IMR-90 (cell line): ENCODE results near the gene MTHFSD. TPM values are rescaled to one million over a fixed set of nuclear protein-coding genes. Genes with fewer than 3 reads are reported as not detected.

ENCODE experiments used
- ATAC-seq: fragments of 200-7000 bp; cut with Tn5 transposase; 2 replicates; pipeline ENCODE4 v1.9.1; 2020; ENCODE audit warnings: low read depth, mild to moderate bottlenecking, moderate library complexity
- BruUV-seq: library from RNA; stranded (reverse); fragments of 400-500 nt; replicated peaks from 2 replicates; lab custom pipeline; 2021; lab: Mats Ljungman, UMichigan
- CTCF ChIA-PET: fragments of 300-600 bp; formaldehyde crosslinking; extraction: SDS; loops from one replicate; lab custom pipeline; 2021; ENCODE audit warnings: antibody characterized with exemption; lab: Yijun Ruan, JAX
- POLR2A ChIA-PET: fragments of 300-600 bp; sonication (Branson Sonifier 250); formaldehyde crosslinking; loops from one replicate; lab custom pipeline; 2022; ENCODE audit warnings: antibody characterized with exemption; ENCODE audit not compliant: unreplicated experiment; lab: Charles Lee
- DNase-seq: peaks from one replicate; pipeline ENCODE4 v3.0.0; 2013
- H2AFZ ChIP-seq: replicated peaks from 2 replicates; pipeline ENCODE3; 2013; ENCODE audit warnings: low read length, mild to moderate bottlenecking; ENCODE audit not compliant: poor library complexity
- H2AK5ac ChIP-seq: 2 replicates; pipeline ENCODE4 v1.6.1; 2013; ENCODE audit warnings: low read depth, low read length, inconsistent platforms
- H2AK9ac ChIP-seq: replicated peaks from 2 replicates; pipeline ENCODE3; 2013; ENCODE audit warnings: mild to moderate bottlenecking, low read depth, low read length, moderate library complexity; ENCODE audit not compliant: poor library complexity
- H2BK120ac ChIP-seq: 2 replicates; pipeline ENCODE4 v1.6.1; 2013; ENCODE audit warnings: low read depth, low read length, inconsistent platforms
- H2BK15ac ChIP-seq: 3 replicates; pipeline ENCODE4 v1.6.1; 2013; ENCODE audit warnings: low read depth, low read length, inconsistent platforms
- H2BK20ac ChIP-seq: 2 replicates; pipeline ENCODE4 v1.6.1; 2013; ENCODE audit warnings: low read depth, mild to moderate bottlenecking, inconsistent platforms, low read length, moderate library complexity
- H2BK5ac ChIP-seq: 2 replicates; pipeline ENCODE4 v1.6.1; 2013; ENCODE audit warnings: mild to moderate bottlenecking, low read depth, low read length, inconsistent platforms; ENCODE audit not compliant: poor library complexity, severe bottlenecking
- H3K14ac ChIP-seq: replicated peaks from 2 replicates; pipeline ENCODE4 v1.6.1; 2013; ENCODE audit warnings: low read depth, low read length, inconsistent platforms
- H3K18ac ChIP-seq: 2 replicates; pipeline ENCODE4 v1.6.1; 2013; ENCODE audit warnings: low read depth, low read length, control low read depth
- H3K23ac ChIP-seq: 2 replicates; pipeline ENCODE4 v1.6.1; 2013; ENCODE audit warnings: low read depth, low read length, inconsistent platforms
- H3K27ac ChIP-seq: 2 replicates; pipeline ENCODE4 v1.5.1; 2013; ENCODE audit warnings: mild to moderate bottlenecking, control low read depth, low read length; ENCODE audit not compliant: insufficient read depth
- H3K27me3 ChIP-seq: 2 replicates; pipeline ENCODE4 v1.6.1; 2013; ENCODE audit warnings: low read length; ENCODE audit not compliant: control insufficient read depth, insufficient read depth
- H3K36me3 ChIP-seq: 2 replicates; pipeline ENCODE4 v1.6.1; 2013; ENCODE audit warnings: low read length, mixed read lengths; ENCODE audit not compliant: control insufficient read depth, insufficient read depth
- H3K4ac ChIP-seq: 2 replicates; pipeline ENCODE4 v1.6.1; 2013; ENCODE audit warnings: low read depth, low read length, inconsistent platforms
- H3K4me1 ChIP-seq: 2 replicates; pipeline ENCODE4 v1.6.1; 2013; ENCODE audit warnings: low read length, mixed read lengths; ENCODE audit not compliant: control insufficient read depth, insufficient read depth
- H3K4me2 ChIP-seq: 2 replicates; pipeline ENCODE4 v1.6.1; 2013; ENCODE audit warnings: low read depth, mild to moderate bottlenecking, control low read depth, low read length, moderate library complexity
- H3K4me3 ChIP-seq: 2 replicates; pipeline ENCODE4 v1.5.1; 2013; ENCODE audit warnings: low read depth, mild to moderate bottlenecking, control low read depth, low read length, moderate library complexity; ENCODE audit not compliant: insufficient read depth
- H3K56ac ChIP-seq: 2 replicates; pipeline ENCODE4 v1.6.1; 2013; ENCODE audit warnings: low read length, inconsistent platforms; ENCODE audit not compliant: insufficient read depth; ENCODE audit errors: extremely low read depth
- H3K79me1 ChIP-seq, 2 experiments: 2 replicates each; pipeline ENCODE4 v1.6.1; 2013; ENCODE audit warnings: low read length in 2 of 2, inconsistent platforms in 1 of 2, low read depth in 1 of 2
- H3K9ac ChIP-seq: 2 replicates; pipeline ENCODE4 v1.6.1; 2013; ENCODE audit warnings: low read depth, low read length, control low read depth
- H3K9me1 ChIP-seq: 2 replicates; pipeline ENCODE4 v1.6.1; 2013; ENCODE audit warnings: low read length, inconsistent platforms; ENCODE audit not compliant: insufficient read depth
- H3K9me3 ChIP-seq: 2 replicates; pipeline ENCODE4 v1.6.1; 2013; ENCODE audit warnings: low read length; ENCODE audit not compliant: control insufficient read depth, insufficient read depth
- H4K20me1 ChIP-seq: 2 replicates; pipeline ENCODE4 v1.6.1; 2013; ENCODE audit warnings: low read length, inconsistent platforms; ENCODE audit not compliant: insufficient read depth
- H4K5ac ChIP-seq: 2 replicates; pipeline ENCODE4 v1.6.1; 2013; ENCODE audit warnings: mild to moderate bottlenecking, low read depth, low read length, control low read depth
- H4K8ac ChIP-seq, 2 experiments: 2 replicates each; pipeline ENCODE4 v1.6.1; 2013; ENCODE audit warnings: low read depth in 2 of 2, low read length in 2 of 2, control low read depth in 1 of 2, inconsistent platforms in 1 of 2
- H4K91ac ChIP-seq: 2 replicates; pipeline ENCODE4 v1.6.1; 2013; ENCODE audit warnings: low read depth, low read length, inconsistent platforms; ENCODE audit not compliant: insufficient read depth
- RAD21 ChIP-seq: IDR thresholded peaks from 2 replicates; pipeline ENCODE4 v1.6.1; 2012; ENCODE audit warnings: low read length, improper control_type of control experiment
- WGBS, 2 experiments: methylation state at CpG; one replicate each; pipeline versions ENCODE4 v1.1.5 to v1.1.7; 2013; ENCODE audit warnings: missing lambda C conversion rate in 2 of 2; ENCODE audit not compliant: insufficient read length in 1 of 2; ENCODE audit errors: extremely low coverage in 2 of 2; 5-methylcytosine and 5-hydroxymethylcytosine counted together
- dilution Hi-C: fragments of 300-500 bp; cut with HindIII; formaldehyde crosslinking; loops from one replicate; pipeline ENCODE4 v1.14.3; 2018; ENCODE audit warnings: low sequenced_read_pairs; ENCODE audit not compliant: unreplicated experiment
- in situ Hi-C: fragments of 300-500 bp; cut with MboI; formaldehyde crosslinking; loops from 3 replicates; pipeline ENCODE4 v1.14.3; 2019; ENCODE audit warnings: low sequenced_read_pairs, inconsistent platforms, mixed read lengths
- intact Hi-C: fragments of 100-400 bp; cut with micrococcal nuclease; formaldehyde crosslinking; loops from 2 replicates; pipeline ENCODE4 v1.10.0; 2022
- polyA plus RNA-seq, 3 experiments: library from polyadenylated mRNA; depleted of rRNA; stranded (reverse); fragments of >200 nt; gene quantifications; 2 replicates each; pipeline ENCODE4 v1.2.3, GENCODE V29; 2012; ENCODE audit warnings: low replicate concordance in 1 of 3
- total RNA-seq: library from RNA; depleted of rRNA; stranded (reverse); fragments of >200 nt; gene quantifications from 2 replicates; pipeline ENCODE4 v1.2.3, GENCODE V29; 2012

MTHFSD gene
- total and polyA plus RNA-seq, 2 of the 4 experiments (the other 2 are of a cell fraction): 8.2 to 16.8 TPM

- H3K9me3 ChIP-seq: peaks cover 10% of the 10 kb centered on the region; the same call in 1 of the 2 replicates
- H3K23ac ChIP-seq: no peak overlapping the region
- no peak for ATAC-seq
- no peak overlapping the region for H3K56ac ChIP-seq
- no TSS peak for BruUV-seq
- CTCF ChIA-PET: no interaction called here
- H2BK5ac ChIP-seq: no peak overlapping the region
- H2AK5ac ChIP-seq: no peak overlapping the region
- peaks cover 49% of the 10 kb centered on the region for H3K9me1 ChIP-seq
- no peak overlapping the region for H3K18ac ChIP-seq
- no peak overlapping the region for H4K5ac ChIP-seq
- no peak for DNase-seq
- no peak overlapping the region for H2BK120ac ChIP-seq
- no peak for TF ChIP-seq RAD21
- H3K4me3 ChIP-seq: no peak overlapping the region
- no peak overlapping the region; the same call in 1 of the 2 replicates for H2BK20ac ChIP-seq
- H4K91ac ChIP-seq: no peak overlapping the region
- intact Hi-C loops: no loop called here
- H3K79me1 ChIP-seq: peaks cover 58 to 99% of the 10 kb centered on the region in 2 experiments
- H3K14ac ChIP-seq: no peak overlapping the region
- H3K27me3 ChIP-seq: no peaks in the 10 kb centered on the region
- no peak overlapping the region for H3K4me2 ChIP-seq
- in situ Hi-C loops: no loop called here
- H4K8ac ChIP-seq: no peak overlapping the region
- H2AK9ac ChIP-seq: no peak overlapping the region
- H3K27ac ChIP-seq: no peak overlapping the region
- no peak overlapping the region for H2AFZ ChIP-seq
- peaks cover 15% of the 10 kb centered on the region for H3K4me1 ChIP-seq
- peaks cover 97% of the 10 kb centered on the region for H4K20me1 ChIP-seq
- H3K4ac ChIP-seq: no peak overlapping the region
- no peak overlapping the region for H2BK15ac ChIP-seq
- H3K36me3 ChIP-seq: peaks cover 75% of the 10 kb centered on the region
- POLR2A ChIA-PET: no interaction called here
- H3K9ac ChIP-seq: no peak overlapping the region
- WGBS, 2 experiments: 100% methylated on average over 1 of the region's 5 CpGs; no CpG with 5 or more reads in 1 of the 2 experiments
- dilution Hi-C loops: no loop called here
Observed at GRCh38 chr16:86484240-86484639, 70.8 kb downstream of the MTHFSD start.
